ENCODE data around the gene PCDHGA6. TPM values are rescaled to one million over a fixed set of nuclear protein-coding genes. Genes with fewer than 3 reads are reported as not detected.

PCDHGA6 gene
- polyA plus RNA-seq, 1 of the 3 experiments (the other 2 are of a cell fraction), result 1.4 TPM

DNA sequence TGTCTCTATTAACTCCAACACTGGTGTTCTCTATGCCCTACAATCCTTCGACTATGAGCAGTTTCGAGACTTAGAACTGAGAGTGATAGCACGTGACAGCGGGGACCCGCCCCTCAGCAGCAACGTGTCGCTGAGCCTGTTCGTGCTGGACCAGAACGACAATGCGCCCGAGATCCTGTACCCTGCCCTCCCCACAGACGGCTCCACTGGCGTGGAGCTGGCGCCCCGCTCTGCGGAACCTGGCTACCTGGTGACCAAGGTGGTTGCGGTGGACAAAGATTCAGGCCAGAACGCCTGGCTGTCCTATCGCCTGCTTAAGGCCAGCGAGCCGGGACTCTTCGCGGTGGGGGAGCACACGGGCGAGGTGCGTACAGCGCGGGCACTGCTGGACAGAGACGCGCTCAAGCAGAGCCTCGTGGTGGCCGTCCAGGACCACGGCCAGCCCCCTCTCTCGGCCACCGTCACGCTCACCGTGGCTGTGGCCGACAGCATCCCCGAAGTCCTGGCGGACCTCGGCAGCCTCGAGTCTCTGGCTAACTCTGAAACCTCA is 49.1 kb downstream of the PCDHGA6 start:
- Histone ChIP-seq H3K4me2 (no peak overlapping the region), H3K4me3 (ENCODE audit: low read depth in 2 of 2, low read length in 1 of 2) (no peak overlapping the region; a peak in 1 of 4 replicates), H3K27ac (ENCODE audit: low read depth in 2 of 2, low read length in 1 of 2) (no peak overlapping the region), H3F3A (replicated peaks; ENCODE audit: insufficient read depth) (no peaks in the 10 kb centered on the region), H3K9me3 (peaks cover 23% of the 10 kb centered on the region), H3K79me2 (ENCODE audit: insufficient read depth) (peaks cover 23% of the 10 kb centered on the region), H3K9me2 (no peaks in the 10 kb centered on the region), H3K36me3 (replicated peaks in 1 of 2; ENCODE audit: control insufficient read depth in 1 of 2, insufficient read depth in 2 of 2, low read length in 1 of 2) (peaks cover 3 to 71% of the 10 kb centered on the region in 2 experiments), H4K20me1 (ENCODE audit: insufficient read depth) (no peaks in the 10 kb centered on the region), H3K9ac (no peak overlapping the region), H3K27me3 (ENCODE audit: insufficient read depth) (no peaks in the 10 kb centered on the region), H2AFZ (ENCODE audit: low read depth) (no peak overlapping the region), H3K4me1 (ENCODE audit: control insufficient read depth in 1 of 2, insufficient read depth in 2 of 2, low read depth in 1 of 2, low read length in 1 of 2) (no peaks in the 10 kb centered on the region; a peak in 1 of 4 replicates)
- no peak for DNase-seq
- CTCF ChIA-PET, result interaction anchor here (2.7 kb wide), 1 partner anchor 102 kb away, joined by 7 read pairs; no protein-coding TSS in a partner anchor
- POLR2A ChIA-PET, result no interaction called here
- TF ChIP-seq YY1 (IDR thresholded peaks at IDR 0.05; ENCODE audit: low read depth), result no peak
- no peak for TF ChIP-seq RXRA (IDR thresholded peaks at IDR 0.05; ENCODE audit: borderline replicate concordance, low read depth)
- WGBS (ENCODE audit: low lambda C conversion rate), result 93% methylated on average over 27 of the region's 42 CpGs

GRCh38 chr5:141427783-141428426 is 54.2 kb downstream of the PCDHGA6 start:
- H3F3A ChIP-seq (replicated peaks; ENCODE audit: insufficient read depth), result peaks cover 8% of the 10 kb centered on the region
- TF ChIP-seq EP300 (IDR thresholded peaks at IDR 0.05; ENCODE audit: borderline replicate concordance in 1 of 2, low read depth in 1 of 2, low read length in 1 of 2) (no peak), RXRA (IDR thresholded peaks at IDR 0.05; ENCODE audit: borderline replicate concordance, low read depth) (no peak), RAD21 (IDR thresholded peaks at IDR 0.05; ENCODE audit: low read length) (no peak), TEAD4 (IDR thresholded peaks at IDR 0.05; ENCODE audit: borderline replicate concordance, insufficient read depth) (no peak), SIN3A (IDR thresholded peaks at IDR 0.05; ENCODE audit: borderline replicate concordance, low read depth, low read length) (no peak), FOXM1 (IDR thresholded peaks at IDR 0.05; ENCODE audit: low read depth) (no peak), GABPA (IDR thresholded peaks at IDR 0.05; ENCODE audit: low read depth) (no peak), MEF2A (IDR thresholded peaks at IDR 0.05; ENCODE audit: borderline replicate concordance, low read depth) (no peak), USF1 (IDR thresholded peaks at IDR 0.05; ENCODE audit: borderline replicate concordance, low read depth) (no peak), TAF1 (IDR thresholded peaks at IDR 0.05; ENCODE audit: borderline replicate concordance, low read depth, low read length) (no peak), NFIC (IDR thresholded peaks at IDR 0.05; ENCODE audit: borderline replicate concordance) (no peak), PBX3 (IDR thresholded peaks at IDR 0.05) (no peak), POLR2AphosphoS5 (IDR thresholded peaks at IDR 0.05; ENCODE audit: low read depth, low read length) (no peak)
- TF ChIP-seq, protein P1, sequence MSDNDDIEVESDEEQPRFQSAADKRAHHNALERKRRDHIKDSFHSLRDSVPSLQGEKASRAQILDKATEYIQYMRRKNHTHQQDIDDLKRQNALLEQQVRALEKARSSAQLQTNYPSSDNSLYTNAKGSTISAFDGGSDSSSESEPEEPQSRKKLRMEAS (IDR thresholded peaks at IDR 0.05; ENCODE audit: low read depth), result no peak
- TF ChIP-seq, protein P2, sequence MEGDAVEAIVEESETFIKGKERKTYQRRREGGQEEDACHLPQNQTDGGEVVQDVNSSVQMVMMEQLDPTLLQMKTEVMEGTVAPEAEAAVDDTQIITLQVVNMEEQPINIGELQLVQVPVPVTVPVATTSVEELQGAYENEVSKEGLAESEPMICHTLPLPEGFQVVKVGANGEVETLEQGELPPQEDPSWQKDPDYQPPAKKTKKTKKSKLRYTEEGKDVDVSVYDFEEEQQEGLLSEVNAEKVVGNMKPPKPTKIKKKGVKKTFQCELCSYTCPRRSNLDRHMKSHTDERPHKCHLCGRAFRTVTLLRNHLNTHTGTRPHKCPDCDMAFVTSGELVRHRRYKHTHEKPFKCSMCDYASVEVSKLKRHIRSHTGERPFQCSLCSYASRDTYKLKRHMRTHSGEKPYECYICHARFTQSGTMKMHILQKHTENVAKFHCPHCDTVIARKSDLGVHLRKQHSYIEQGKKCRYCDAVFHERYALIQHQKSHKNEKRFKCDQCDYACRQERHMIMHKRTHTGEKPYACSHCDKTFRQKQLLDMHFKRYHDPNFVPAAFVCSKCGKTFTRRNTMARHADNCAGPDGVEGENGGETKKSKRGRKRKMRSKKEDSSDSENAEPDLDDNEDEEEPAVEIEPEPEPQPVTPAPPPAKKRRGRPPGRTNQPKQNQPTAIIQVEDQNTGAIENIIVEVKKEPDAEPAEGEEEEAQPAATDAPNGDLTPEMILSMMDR (IDR thresholded peaks at IDR 0.05), result no peak
- TF ChIP-seq, protein P3, sequence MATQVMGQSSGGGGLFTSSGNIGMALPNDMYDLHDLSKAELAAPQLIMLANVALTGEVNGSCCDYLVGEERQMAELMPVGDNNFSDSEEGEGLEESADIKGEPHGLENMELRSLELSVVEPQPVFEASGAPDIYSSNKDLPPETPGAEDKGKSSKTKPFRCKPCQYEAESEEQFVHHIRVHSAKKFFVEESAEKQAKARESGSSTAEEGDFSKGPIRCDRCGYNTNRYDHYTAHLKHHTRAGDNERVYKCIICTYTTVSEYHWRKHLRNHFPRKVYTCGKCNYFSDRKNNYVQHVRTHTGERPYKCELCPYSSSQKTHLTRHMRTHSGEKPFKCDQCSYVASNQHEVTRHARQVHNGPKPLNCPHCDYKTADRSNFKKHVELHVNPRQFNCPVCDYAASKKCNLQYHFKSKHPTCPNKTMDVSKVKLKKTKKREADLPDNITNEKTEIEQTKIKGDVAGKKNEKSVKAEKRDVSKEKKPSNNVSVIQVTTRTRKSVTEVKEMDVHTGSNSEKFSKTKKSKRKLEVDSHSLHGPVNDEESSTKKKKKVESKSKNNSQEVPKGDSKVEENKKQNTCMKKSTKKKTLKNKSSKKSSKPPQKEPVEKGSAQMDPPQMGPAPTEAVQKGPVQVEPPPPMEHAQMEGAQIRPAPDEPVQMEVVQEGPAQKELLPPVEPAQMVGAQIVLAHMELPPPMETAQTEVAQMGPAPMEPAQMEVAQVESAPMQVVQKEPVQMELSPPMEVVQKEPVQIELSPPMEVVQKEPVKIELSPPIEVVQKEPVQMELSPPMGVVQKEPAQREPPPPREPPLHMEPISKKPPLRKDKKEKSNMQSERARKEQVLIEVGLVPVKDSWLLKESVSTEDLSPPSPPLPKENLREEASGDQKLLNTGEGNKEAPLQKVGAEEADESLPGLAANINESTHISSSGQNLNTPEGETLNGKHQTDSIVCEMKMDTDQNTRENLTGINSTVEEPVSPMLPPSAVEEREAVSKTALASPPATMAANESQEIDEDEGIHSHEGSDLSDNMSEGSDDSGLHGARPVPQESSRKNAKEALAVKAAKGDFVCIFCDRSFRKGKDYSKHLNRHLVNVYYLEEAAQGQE (IDR thresholded peaks at IDR 0.05; ENCODE audit: low read depth, low read length), result no peak
- H4K20me1 ChIP-seq (ENCODE audit: insufficient read depth), result no peaks in the 10 kb centered on the region
- peaks cover 11% of the 10 kb centered on the region for H3K79me2 ChIP-seq (ENCODE audit: insufficient read depth)
- ChIA-PET POLR2A (no interaction called here), CTCF (interaction anchor here (0.6 to 2.5 kb wide), 4 partner anchors 52 to 1642 kb away, joined by 3 to 8 read pairs (median 4); no protein-coding TSS in a partner anchor)
- peaks cover 16% of the 10 kb centered on the region for H3K9me3 ChIP-seq
- no peak overlapping the region for H3K9ac ChIP-seq
- H3K27me3 ChIP-seq (ENCODE audit: insufficient read depth), result no peaks in the 10 kb centered on the region
- H2AFZ ChIP-seq (ENCODE audit: low read depth), result no peak overlapping the region
- WGBS (ENCODE audit: low lambda C conversion rate), result 93% methylated on average over 26 of the region's 53 CpGs
- H3K4me1 ChIP-seq (ENCODE audit: control insufficient read depth in 1 of 2, insufficient read depth in 2 of 2, low read depth in 1 of 2, low read length in 1 of 2), result no peaks in the 10 kb centered on the region
- no peak overlapping the region for H3K27ac ChIP-seq (ENCODE audit: low read depth in 2 of 2, low read length in 1 of 2)
- DNase-seq, result no peak
- H3K4me2 ChIP-seq, result no peak overlapping the region
- no peaks in the 10 kb centered on the region for H3K9me2 ChIP-seq
- no peak overlapping the region; a peak in 1 of 4 replicates for H3K4me3 ChIP-seq (ENCODE audit: low read depth in 2 of 2, low read length in 1 of 2)
- peaks cover 3 to 59% of the 10 kb centered on the region in 2 experiments for H3K36me3 ChIP-seq (replicated peaks in 1 of 2; ENCODE audit: control insufficient read depth in 1 of 2, insufficient read depth in 2 of 2, low read length in 1 of 2)
